ENCODE results near the gene SDK1. TPM values are rescaled to one million over a fixed set of nuclear protein-coding genes. Genes with fewer than 3 reads are reported as not detected.

SDK1 gene
- total and polyA plus RNA-seq, 8 donors: 1.6 to 11.2 (median 6.6) TPM

GRCh38 chr7:3333861-3334260, 32.8 kb downstream of the SDK1 start:
- DNase-seq: no peak
- no peak overlapping the region for H3K4me3 ChIP-seq
- no peaks in the 10 kb centered on the region for H3K9me3 ChIP-seq
- no peak overlapping the region for H3K27ac ChIP-seq
- 83 to 95% (median 90%) methylated on average over 2 of the region's 2 CpGs for WGBS, 5 donors
- no peaks in the 10 kb centered on the region for H3K4me1 ChIP-seq
- H3K36me3 ChIP-seq: no peaks in the 10 kb centered on the region
- H3K27me3 ChIP-seq: peaks cover 0 to 7% (median 0%) of the 10 kb centered on the region in 3 donors
- intact Hi-C loops (cut with DNase I; ENCODE audit: low total_unique reads): no loop called here
- TF ChIP-seq POLR2AphosphoS5 (IDR thresholded peaks at IDR 0.05): no peak

GRCh38 chr7:3336042-3336665, 35.1 kb downstream of the SDK1 start:
- TF ChIP-seq POLR2A (IDR thresholded peaks at IDR 0.05) (no peak), POLR2AphosphoS5 (IDR thresholded peaks at IDR 0.05) (no peak), EP300 (IDR thresholded peaks at IDR 0.05) (no peak), CTCF (IDR thresholded peaks at IDR 0.05) (no peak)
- DNase-seq: no peak
- Histone ChIP-seq H3K4me1 (no peaks in the 10 kb centered on the region), H3K9me3 (no peaks in the 10 kb centered on the region), H3K27ac (no peak overlapping the region), H3K36me3 (no peaks in the 10 kb centered on the region), H3K4me3 (no peak overlapping the region), H3K27me3 (peaks cover 0 to 7% (median 0%) of the 10 kb centered on the region in 3 donors)
- 83 to 94% (median 87%) methylated on average over 4 to 6 of the region's 6 CpGs for WGBS, 5 donors
- intact Hi-C loops (cut with DNase I; ENCODE audit: low total_unique reads): no loop called here

DNA sequence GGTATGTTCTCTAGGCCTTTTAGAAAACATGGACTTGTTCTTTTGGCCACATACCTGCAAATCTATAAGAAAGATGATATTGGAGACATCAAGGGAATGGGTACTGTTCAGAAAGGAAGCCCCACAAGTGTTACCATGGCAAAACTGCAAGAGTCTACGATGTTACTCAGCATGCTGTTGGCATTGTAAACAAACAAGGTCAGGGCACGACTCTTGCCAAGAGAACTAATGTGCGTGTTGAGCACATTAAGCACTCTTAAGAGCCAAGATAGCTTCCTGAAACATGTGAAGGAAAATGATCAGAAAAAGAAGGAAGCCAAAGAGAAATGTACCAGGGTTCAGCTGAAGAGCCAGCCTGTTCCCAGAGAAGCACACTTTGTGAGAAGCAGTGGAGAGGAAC, 37.1 kb downstream of the SDK1 start:
- intact Hi-C loops (cut with DNase I; ENCODE audit: low total_unique reads): no loop called here
- Histone ChIP-seq H3K4me3 (no peak overlapping the region), H3K27ac (no peak overlapping the region), H3K36me3 (no peaks in the 10 kb centered on the region), H3K27me3 (peaks cover 0 to 7% (median 0%) of the 10 kb centered on the region in 3 donors), H3K9me3 (no peaks in the 10 kb centered on the region), H3K4me1 (no peaks in the 10 kb centered on the region)
- WGBS, 5 donors: 35 to 49% (median 40%) methylated on average over 3 of the region's 3 CpGs
- TF ChIP-seq CTCF (IDR thresholded peaks at IDR 0.05): no peak
- TF ChIP-seq EP300 (IDR thresholded peaks at IDR 0.05): no peak
- no peak for TF ChIP-seq POLR2A (IDR thresholded peaks at IDR 0.05)
- TF ChIP-seq POLR2AphosphoS5 (IDR thresholded peaks at IDR 0.05): no peak
- DNase-seq: no peak

DNA sequence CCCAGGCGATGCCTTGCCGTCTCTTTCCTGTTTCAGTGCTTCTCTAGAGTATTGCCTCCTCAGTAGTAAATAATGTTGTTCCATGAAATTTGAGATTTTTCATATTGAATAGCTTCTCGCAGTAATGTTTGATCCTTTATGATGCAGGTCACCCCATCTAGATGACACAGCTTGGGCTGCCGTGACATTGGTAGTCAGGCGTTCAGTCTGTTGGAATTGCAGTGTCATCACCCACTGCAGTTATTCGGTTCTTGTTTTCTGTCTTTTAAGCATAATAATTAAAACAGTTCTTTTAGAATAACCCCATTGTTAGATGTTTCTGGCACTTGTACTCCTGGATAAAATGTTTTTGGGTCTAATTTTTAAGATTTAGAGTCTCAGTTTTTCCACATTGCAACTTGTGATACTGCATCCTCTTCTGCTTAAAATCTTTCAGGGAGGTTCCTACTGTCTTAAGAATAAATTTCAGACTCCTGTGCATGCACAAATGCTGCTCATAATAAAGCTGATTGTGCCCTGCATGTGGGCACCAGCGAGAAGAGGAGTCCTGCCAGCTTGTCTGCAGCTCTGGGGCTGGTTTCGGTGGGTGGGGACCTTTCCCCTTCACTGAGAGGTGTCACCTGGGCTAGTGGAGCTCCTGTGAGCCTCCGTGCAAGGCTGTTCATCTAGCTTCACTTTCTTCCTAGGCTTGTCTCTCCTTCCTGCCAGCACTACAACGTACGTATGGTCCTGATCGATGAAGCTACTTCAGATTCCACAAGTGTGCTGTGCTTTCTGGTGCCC, 44.8 kb downstream of the SDK1 start:
- H3K4me3 ChIP-seq: no peak overlapping the region
- no peak overlapping the region for H3K27ac ChIP-seq
- no peaks in the 10 kb centered on the region for H3K4me1 ChIP-seq
- TF ChIP-seq EP300 (IDR thresholded peaks at IDR 0.05): no peak
- TF ChIP-seq POLR2A (IDR thresholded peaks at IDR 0.05): no peak
- no peak for TF ChIP-seq POLR2AphosphoS5 (IDR thresholded peaks at IDR 0.05)
- TF ChIP-seq CTCF (IDR thresholded peaks at IDR 0.05): no peak
- no peaks in the 10 kb centered on the region for H3K9me3 ChIP-seq
- 83 to 90% (median 86%) methylated on average over 12 of the region's 12 CpGs for WGBS, 5 donors
- no peaks in the 10 kb centered on the region for H3K36me3 ChIP-seq
- no peaks in the 10 kb centered on the region for H3K27me3 ChIP-seq
- intact Hi-C loops (cut with DNase I; ENCODE audit: low total_unique reads): no loop called here
- DNase-seq: no peak

GRCh38 chr7:3349126-3349525, 48.1 kb downstream of the SDK1 start:
- intact Hi-C loops (cut with DNase I; ENCODE audit: low total_unique reads): no loop called here
- Histone ChIP-seq H3K27ac (no peak overlapping the region), H3K9me3 (no peaks in the 10 kb centered on the region), H3K36me3 (no peaks in the 10 kb centered on the region), H3K4me1 (no peaks in the 10 kb centered on the region), H3K4me3 (no peak overlapping the region), H3K27me3 (no peaks in the 10 kb centered on the region)
- WGBS, 5 donors: 39 to 86% (median 79%) methylated on average over 1 to 2 of the region's 2 CpGs
- DNase-seq: no peak
- TF ChIP-seq POLR2AphosphoS5 (IDR thresholded peaks at IDR 0.05) (no peak), EP300 (IDR thresholded peaks at IDR 0.05) (no peak), CTCF (IDR thresholded peaks at IDR 0.05) (no peak), POLR2A (IDR thresholded peaks at IDR 0.05) (no peak)
